B cell (primary cell): ENCODE measurements around the gene GDF9. TPM values are rescaled to one million over a fixed set of nuclear protein-coding genes. Genes with fewer than 3 reads are reported as not detected.

Experiments used
- ATAC-seq: fragments of 200-7000 bp; cut with Tn5 transposase; one replicate; pipeline ENCODE4 v1.10.0; 2021; ENCODE audit warnings: low read depth, mild to moderate bottlenecking, moderate number of reproducible peaks, moderate library complexity
- CTCF ChIA-PET: fragments of 350-600 bp; sonication (Branson Sonifier 250); formaldehyde crosslinking; loops from one replicate; lab custom pipeline; 2021; ENCODE audit warnings: antibody characterized with exemption, inconsistent platforms; lab: Charles Lee
- POLR2A ChIA-PET: fragments of 350-600 bp; sonication (Branson Sonifier 250); formaldehyde crosslinking; loops from one replicate; lab custom pipeline; 2021; ENCODE audit warnings: antibody characterized with exemption; lab: Charles Lee
- DNase-seq: peaks from one replicate; pipeline ENCODE4 v3.0.0; 2013
- H2AFZ ChIP-seq: 2 replicates; pipeline ENCODE4 v1.6.1; 2012; ENCODE audit warnings: mild to moderate bottlenecking, low read depth, low read length; ENCODE audit not compliant: insufficient read depth, poor library complexity, severe bottlenecking
- H3K27ac ChIP-seq, 2 donors: 1 replicate in 1 of 2; 2 replicates in 1 of 2; pipeline ENCODE4 v1.5.1; 2012 to 2013; ENCODE audit warnings: low read length in 2 of 2, mild to moderate bottlenecking in 2 of 2, moderate library complexity in 1 of 2
- H3K27me3 ChIP-seq, 4 experiments: fragments of 200-600 bp in 1 of 4; sonication (generic) in 1 of 4; replicated peaks in 1 of 4; 1 replicate in 2 of 4; 2 replicates in 2 of 4; pipeline versions ENCODE4 v1.6.1 to v1.7.0; 2013 to 2016; ENCODE audit warnings: low read length in 3 of 4, mild to moderate bottlenecking in 2 of 4, mixed read lengths in 1 of 4, moderate library complexity in 1 of 4; ENCODE audit not compliant: insufficient read depth in 4 of 4, control insufficient read depth in 3 of 4; ENCODE audit errors: control extremely low read depth in 1 of 4
- H3K36me3 ChIP-seq, 2 experiments: replicated peaks in 1 of 2; 1 replicate in 1 of 2; 2 replicates in 1 of 2; pipeline versions ENCODE4 v1.6.1 to v1.7.1; 2013; ENCODE audit warnings: low read length in 1 of 2; ENCODE audit not compliant: insufficient read depth in 2 of 2, control insufficient read depth in 1 of 2; ENCODE audit errors: control extremely low read depth in 1 of 2, extremely low read depth in 1 of 2
- H3K4me1 ChIP-seq, 2 donors: fragments of 200-600 bp in 1 of 2; sonication (generic) in 1 of 2; 1 replicate in 1 of 2; 2 replicates in 1 of 2; pipeline versions ENCODE4 v1.5.1 to v1.6.1; 2013 to 2017; ENCODE audit warnings: low read length in 2 of 2; ENCODE audit not compliant: control insufficient read depth in 2 of 2, insufficient read depth in 2 of 2
- H3K4me2 ChIP-seq: replicated peaks from 2 replicates; pipeline ENCODE3; 2012; ENCODE audit warnings: mild to moderate bottlenecking, low read depth, low read length; ENCODE audit not compliant: poor library complexity, severe bottlenecking
- H3K4me3 ChIP-seq, 5 experiments: fragments of 200-600 bp in 1 of 5; sonication (generic) in 1 of 5; 1 replicate in 3 of 5; 2 replicates in 2 of 5; pipeline versions ENCODE4 v1.5.1 to v1.7.0; 2011 to 2016; ENCODE audit warnings: low read length in 4 of 5, mild to moderate bottlenecking in 4 of 5, low read depth in 2 of 5, control low read depth in 1 of 5, moderate library complexity in 1 of 5; ENCODE audit not compliant: insufficient read depth in 1 of 5; ENCODE audit errors: control extremely low read depth in 1 of 5, extremely low read depth in 1 of 5
- H3K79me2 ChIP-seq: fragments of 200-600 bp; sonication (generic); one replicate; pipeline ENCODE4 v1.6.0; 2016; ENCODE audit warnings: low read length; ENCODE audit not compliant: control insufficient read depth, insufficient read depth
- H3K9ac ChIP-seq: fragments of 200-600 bp; sonication (generic); 2 replicates; pipeline ENCODE4 v1.6.1; 2017; ENCODE audit warnings: mild to moderate bottlenecking, low read length, moderate library complexity
- H3K9me3 ChIP-seq, 3 donors: one replicate each; pipeline versions ENCODE4 v1.6.1 to v1.7.1; 2013; ENCODE audit warnings: low read length in 2 of 3; ENCODE audit not compliant: control insufficient read depth in 2 of 3, insufficient read depth in 1 of 3; ENCODE audit errors: control extremely low read depth in 1 of 3
- H4K20me1 ChIP-seq: 2 replicates; pipeline ENCODE4 v1.6.0; 2012; ENCODE audit warnings: mild to moderate bottlenecking, low read length; ENCODE audit not compliant: insufficient read depth, control insufficient read depth, poor library complexity, severe bottlenecking
- H3K27ac Mint-ChIP-seq: one replicate; pipeline ENCODE4 v1.8.0; 2021; ENCODE audit warnings: mixed read lengths
- H3K27me3 Mint-ChIP-seq: one replicate; pipeline ENCODE4 v1.8.0; 2021; ENCODE audit warnings: mixed read lengths
- H3K4me1 Mint-ChIP-seq: one replicate; pipeline ENCODE4 v1.8.0; 2021; ENCODE audit warnings: mixed read lengths
- H3K4me3 Mint-ChIP-seq: one replicate; pipeline ENCODE4 v1.8.0; 2021; ENCODE audit warnings: mixed read lengths
- H3K9me3 Mint-ChIP-seq: one replicate; pipeline ENCODE4 v1.8.0; 2022; ENCODE audit warnings: mixed read lengths; ENCODE audit not compliant: insufficient read depth
- CTCF ChIP-seq: fragments of 200-600 bp; IDR thresholded peaks from one replicate; pipeline ENCODE4 v1.8.0; 2022; ENCODE audit warnings: antibody characterized with exemption, mild to moderate bottlenecking
- EZH2 ChIP-seq: IDR thresholded peaks from 2 replicates; pipeline ENCODE4 v1.6.1; 2012; ENCODE audit warnings: borderline replicate concordance, low read depth, mild to moderate bottlenecking, moderate library complexity, low read length; ENCODE audit not compliant: insufficient read depth, poor library complexity, severe bottlenecking
- WGBS: methylation state at CpG from one replicate; pipeline ENCODE4 v1.1.5; 2013; ENCODE audit warnings: missing lambda C conversion rate; ENCODE audit not compliant: insufficient coverage; 5-methylcytosine and 5-hydroxymethylcytosine counted together
- intact Hi-C: fragments of 100-400 bp; cut with micrococcal nuclease; formaldehyde crosslinking; loops from one replicate; pipeline ENCODE4 v1.10.0; 2022
- polyA plus RNA-seq: library from polyadenylated mRNA; depleted of rRNA; stranded (reverse); fragments of >200 nt; gene quantifications from 2 replicates; pipeline ENCODE4 v1.2.3, GENCODE V29; 2012
- total RNA-seq, 2 donors: library from RNA; stranded (reverse); fragments of 120-200 nt in 1 of 2; gene quantifications; 1 replicate in 1 of 2; 2 replicates in 1 of 2; pipeline versions ENCODE4 v1.2.3 to v1.2.4, GENCODE V29; 2013 to 2022

The GDF9 gene
- total and polyA plus RNA-seq, 2 donors (not counting 1 experiment from before 2014, with no cell fraction given), result 0.67 to 0.88 TPM

GRCh38 chr5:132898094-132898493 lies 31.8 kb upstream of the GDF9 start:
- intact Hi-C loops, result no loop called here
- Histone ChIP-seq H3K79me2 (peaks cover 3% of the 10 kb centered on the region), H4K20me1 (no peaks in the 10 kb centered on the region), H3K4me1 (no peaks in the 10 kb centered on the region), H3K27ac (no peak overlapping the region), H3K36me3 (peaks cover 9 to 66% of the 10 kb centered on the region in 2 experiments), H3K4me2 (no peak overlapping the region), H3K27me3 (no peaks in the 10 kb centered on the region), H3K9me3 (no peaks in the 10 kb centered on the region), H3K9ac (no peak overlapping the region), H2AFZ (no peak overlapping the region), H3K4me3 (no peak overlapping the region)
- Mint-ChIP-seq H3K27me3 (no peaks in the 10 kb centered on the region), H3K9me3 (no peaks in the 10 kb centered on the region), H3K4me3 (no peak overlapping the region), H3K4me1 (peaks cover 3% of the 10 kb centered on the region), H3K27ac (no peak overlapping the region)
- 86% methylated on average over 2 of the region's 3 CpGs for WGBS
- TF ChIP-seq EZH2 (no peak), CTCF (no peak)
- ChIA-PET POLR2A (no interaction called here), CTCF (interaction anchor here (0.6 to 0.7 kb wide), 2 partner anchors 23 to 234 kb away, joined by 3 to 4 read pairs; no protein-coding TSS in a partner anchor)
- no peak for DNase-seq
- no peak for ATAC-seq

GRCh38 chr5:132896685-132897084 lies 30.4 kb upstream of the GDF9 start:
- no peaks in the 10 kb centered on the region for H4K20me1 ChIP-seq
- H3K4me2 ChIP-seq, result no peak overlapping the region
- Mint-ChIP-seq H3K27me3 (no peaks in the 10 kb centered on the region), H3K4me1 (no peaks in the 10 kb centered on the region), H3K27ac (no peak overlapping the region), H3K9me3 (no peaks in the 10 kb centered on the region), H3K4me3 (no peak overlapping the region)
- DNase-seq, result no peak
- CTCF ChIA-PET, result interaction anchor here (1.4 kb wide), 1 partner anchor 14 kb away, joined by 3 read pairs; no protein-coding TSS in a partner anchor
- TF ChIP-seq CTCF (no peak), EZH2 (no peak)
- no peaks in the 10 kb centered on the region for H3K27me3 ChIP-seq
- H2AFZ ChIP-seq, result no peak overlapping the region
- H3K79me2 ChIP-seq, result peaks cover 8% of the 10 kb centered on the region
- no peak for ATAC-seq
- no peak overlapping the region for H3K4me3 ChIP-seq
- no peak overlapping the region for H3K9ac ChIP-seq
- no peaks in the 10 kb centered on the region for H3K4me1 ChIP-seq
- 90% methylated on average over 6 of the region's 7 CpGs for WGBS
- H3K9me3 ChIP-seq, result no peaks in the 10 kb centered on the region
- H3K27ac ChIP-seq, result no peak overlapping the region
- H3K36me3 ChIP-seq, result peaks cover 20 to 72% of the 10 kb centered on the region in 2 experiments
- POLR2A ChIA-PET, result no interaction called here
- intact Hi-C loops, result no loop called here
